GM12892 (cell line): Measurements from ENCODE around the gene PHLDA2.

Experiments
- DNase-seq: peaks from one replicate; pipeline ENCODE4 v3.0.0; 2011; ENCODE audit not compliant: insufficient read length
- FAIRE-seq: peaks from 2 replicates; lab custom pipeline; 2011; peaks lifted over from hg19 to GRCh38; lab: Jason Lieb, UNC
- POLR2A ChIP-seq: IDR thresholded peaks from 2 replicates; pipeline ENCODE4 v1.6.1; 2011; ENCODE audit warnings: low read depth, low read length, control low read depth
- POLR2AphosphoS5 ChIP-seq: IDR thresholded peaks from 2 replicates; pipeline ENCODE4 v1.6.1; 2011; ENCODE audit warnings: low read depth, low read length, control low read depth
- TAF1 ChIP-seq: IDR thresholded peaks from 2 replicates; pipeline ENCODE4 v1.6.1; 2011; ENCODE audit warnings: low read depth, mild to moderate bottlenecking, control low read depth, low read length, borderline replicate concordance

PHLDA2 gene

DNA sequence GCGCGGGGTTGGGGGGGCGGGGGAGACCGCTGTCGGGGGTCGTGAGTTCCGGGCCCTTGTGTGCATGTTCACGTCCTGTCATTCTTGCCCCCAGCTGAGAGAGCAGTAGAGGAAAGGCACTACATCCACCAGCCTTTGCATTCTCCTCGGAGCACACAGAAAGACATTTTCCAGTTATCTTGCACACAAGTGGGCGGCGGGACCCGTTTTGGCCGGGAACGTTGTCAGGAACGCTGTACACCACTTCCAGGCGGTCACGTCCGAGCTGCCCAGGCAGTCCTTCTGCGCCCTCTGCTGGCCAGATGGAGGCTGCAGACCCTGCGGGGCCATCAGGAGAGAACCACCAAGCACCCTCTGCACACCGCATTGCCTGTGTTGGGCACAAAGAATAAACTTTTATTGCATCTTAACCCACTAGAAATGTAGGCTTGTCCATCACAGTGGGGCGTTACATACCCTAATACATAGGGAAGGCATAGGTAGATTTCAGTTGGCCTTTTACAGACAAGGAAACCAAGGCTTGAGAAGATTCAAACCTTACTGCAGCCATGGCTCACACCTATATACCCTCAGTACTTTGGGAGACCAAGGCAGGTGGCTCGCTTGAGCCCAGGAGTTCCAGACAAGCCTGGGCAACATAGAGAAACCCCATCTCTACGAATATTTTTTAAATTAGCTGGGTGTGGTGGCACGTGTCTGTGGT lies 40.8 kb downstream of the PHLDA2 start:
- DNase-seq = peak; percentile 72
- no peak for TF ChIP-seq TAF1
- TF ChIP-seq POLR2AphosphoS5 = no peak
- TF ChIP-seq POLR2A = no peak
- FAIRE-seq = peak; percentile 97

DNA sequence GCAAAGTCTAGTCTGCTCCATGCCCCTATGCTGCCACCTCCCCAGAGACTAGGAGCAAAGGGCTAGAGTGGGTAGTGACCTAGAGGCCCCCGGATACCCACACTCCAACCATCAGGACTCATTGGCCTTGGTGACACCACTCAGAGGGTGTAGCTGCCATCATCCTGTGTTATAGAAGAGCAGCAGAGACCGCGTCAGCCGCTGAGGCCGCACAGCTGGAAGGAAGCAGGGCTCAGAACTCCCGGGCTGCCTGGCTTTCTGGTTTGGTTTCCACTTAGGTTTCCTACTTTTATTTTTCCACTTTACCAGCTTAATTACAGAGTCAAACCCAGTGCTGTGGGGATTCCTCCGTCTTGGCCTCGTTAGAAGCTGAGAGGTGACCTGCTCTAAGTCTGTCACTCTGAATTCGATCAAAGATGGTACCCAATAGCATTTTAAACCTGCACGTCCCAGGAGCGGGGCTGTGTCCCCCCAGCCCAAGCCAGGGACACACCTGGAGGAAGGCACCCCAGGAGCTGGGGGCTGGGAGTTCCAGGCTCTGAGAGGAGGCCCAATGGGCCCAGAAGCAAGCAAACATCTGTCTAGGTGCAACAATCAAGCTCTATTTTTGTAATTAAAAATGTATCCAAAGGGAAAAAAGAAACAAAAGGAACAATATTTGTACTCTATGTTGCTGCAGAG lies 41.6 kb downstream of the PHLDA2 start:
- no peak for TF ChIP-seq POLR2AphosphoS5
- no peak for TF ChIP-seq POLR2A
- TF ChIP-seq TAF1 = no peak
- FAIRE-seq (no peak), DNase-seq (no peak)

DNA sequence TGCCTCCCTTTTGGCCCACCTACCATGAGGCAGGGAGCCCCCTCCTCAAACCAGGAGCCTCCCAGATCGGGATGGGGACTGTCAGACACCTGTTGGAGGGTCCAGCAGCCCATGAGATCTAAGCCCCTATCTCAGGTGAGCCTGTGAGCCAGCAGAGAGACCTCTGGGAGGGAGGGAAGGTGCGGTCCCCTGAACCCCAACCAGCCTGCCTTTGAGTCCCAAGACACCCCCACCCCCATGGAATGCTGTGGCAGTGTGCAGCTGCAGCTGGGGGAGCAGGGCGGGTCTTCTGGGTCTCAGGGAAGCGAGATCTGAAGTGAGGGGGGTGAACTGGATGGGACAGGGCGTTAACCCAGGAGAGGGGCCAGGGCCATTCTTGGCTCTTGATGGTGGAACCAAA lies 42.3 kb downstream of the PHLDA2 start:
- DNase-seq (no peak), FAIRE-seq (no peak)
- TF ChIP-seq TAF1 = no peak
- TF ChIP-seq POLR2AphosphoS5 = no peak
- no peak for TF ChIP-seq POLR2A

DNA sequence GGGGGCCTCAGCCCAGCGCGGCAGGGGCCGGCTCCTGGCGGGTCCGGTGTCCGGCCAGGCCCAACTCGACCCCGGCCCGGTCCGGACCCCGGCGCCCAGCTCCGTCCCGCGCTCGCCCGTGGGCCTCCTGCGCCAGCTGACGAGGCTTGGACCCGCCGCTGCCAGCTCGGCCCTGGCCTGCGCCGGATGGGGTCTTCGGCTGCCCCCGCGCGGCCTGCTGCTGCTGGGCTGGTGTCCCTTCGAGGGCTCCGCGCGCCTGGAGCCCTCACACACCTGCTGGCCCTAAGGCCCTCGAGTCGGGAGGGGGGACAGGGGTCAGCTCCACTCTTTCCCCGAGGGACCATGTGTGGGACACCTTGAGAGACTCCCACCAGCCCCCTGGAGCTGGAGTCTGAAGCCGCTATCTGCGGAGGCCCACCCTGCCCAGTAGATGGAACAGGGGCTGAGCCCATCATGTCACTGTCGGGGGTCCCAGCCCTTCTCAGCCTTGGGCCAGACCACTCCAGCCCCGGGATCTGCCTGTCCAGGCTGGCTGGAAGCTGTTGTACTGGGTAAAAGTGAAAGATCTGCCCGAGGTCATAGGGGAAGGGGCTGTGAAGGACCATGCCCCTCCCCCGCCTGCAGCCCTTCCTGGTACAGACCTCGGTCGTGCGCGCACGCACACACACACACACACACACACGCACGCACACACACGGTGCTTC lies 42.9 kb downstream of the PHLDA2 start:
- FAIRE-seq (peak; percentile 14), DNase-seq (no peak)
- TF ChIP-seq TAF1 (no peak), POLR2A (no peak), POLR2AphosphoS5 (no peak)

DNA sequence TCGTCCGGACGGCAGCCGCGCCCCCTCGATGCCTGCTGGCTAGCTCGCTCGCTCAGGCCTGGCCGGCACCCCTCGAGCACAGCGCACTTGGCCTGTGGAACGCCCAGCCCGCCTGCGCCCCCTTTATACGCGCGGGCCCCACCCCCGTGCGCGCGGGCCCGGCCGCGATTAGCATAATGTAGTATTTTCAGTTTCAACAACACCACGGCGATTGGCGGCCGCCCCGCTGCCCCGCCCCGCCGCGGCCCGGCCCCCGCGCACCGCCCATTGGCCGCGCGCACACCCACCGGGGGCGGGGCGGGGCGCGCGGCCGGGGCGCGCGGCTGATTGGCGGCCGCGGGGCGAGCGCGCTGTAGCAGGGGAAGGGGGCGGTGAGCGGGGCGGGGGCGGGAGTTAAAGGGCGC lies 43.5 kb downstream of the PHLDA2 start, which contains the start of gene CDKN1C:
CDKN1C (minus strand) TSS at position 98 of the 404 bp plus-strand sequence. CDS start 319 bp downstream, outside the sequence.
- FAIRE-seq (peak; percentile 81), DNase-seq (peak; percentile 89)
- TF ChIP-seq TAF1 (no peak), POLR2A (no peak), POLR2AphosphoS5 (no peak)

DNA sequence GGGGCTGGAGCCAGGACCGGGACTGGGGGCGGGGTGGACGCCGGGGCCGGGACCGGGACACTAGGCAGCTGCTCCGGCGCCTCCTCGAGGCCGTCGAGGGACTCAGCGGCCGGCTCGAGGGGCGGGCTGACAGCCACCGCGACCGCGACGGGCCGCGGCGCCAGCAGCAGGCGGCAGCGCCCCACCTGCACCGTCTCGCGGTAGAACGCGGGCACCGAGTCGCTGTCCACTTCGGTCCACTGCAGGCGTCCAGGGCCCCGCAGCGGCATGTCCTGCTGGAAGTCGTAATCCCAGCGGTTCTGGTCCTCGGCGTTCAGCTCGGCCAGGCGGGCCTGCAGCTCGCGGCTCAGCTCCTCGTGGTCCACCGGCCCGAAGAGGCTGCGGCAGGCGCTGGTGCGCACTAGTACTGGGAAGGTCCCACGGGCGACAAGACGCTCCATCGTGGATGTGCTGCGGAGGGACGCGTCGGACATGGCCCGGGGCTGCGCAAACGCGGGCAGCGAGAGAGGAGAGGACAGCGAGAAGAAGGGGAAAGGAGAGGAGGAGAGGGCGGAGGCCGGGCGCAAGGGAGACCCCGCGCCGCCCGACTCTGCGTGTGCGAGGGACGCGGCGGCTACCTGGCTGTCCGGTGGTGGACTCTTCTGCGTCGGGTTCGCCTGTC lies 44.1 kb downstream of the PHLDA2 start:
- FAIRE-seq (no peak), DNase-seq (no peak)
- TF ChIP-seq TAF1 (no peak), POLR2A (no peak), POLR2AphosphoS5 (no peak)

DNA sequence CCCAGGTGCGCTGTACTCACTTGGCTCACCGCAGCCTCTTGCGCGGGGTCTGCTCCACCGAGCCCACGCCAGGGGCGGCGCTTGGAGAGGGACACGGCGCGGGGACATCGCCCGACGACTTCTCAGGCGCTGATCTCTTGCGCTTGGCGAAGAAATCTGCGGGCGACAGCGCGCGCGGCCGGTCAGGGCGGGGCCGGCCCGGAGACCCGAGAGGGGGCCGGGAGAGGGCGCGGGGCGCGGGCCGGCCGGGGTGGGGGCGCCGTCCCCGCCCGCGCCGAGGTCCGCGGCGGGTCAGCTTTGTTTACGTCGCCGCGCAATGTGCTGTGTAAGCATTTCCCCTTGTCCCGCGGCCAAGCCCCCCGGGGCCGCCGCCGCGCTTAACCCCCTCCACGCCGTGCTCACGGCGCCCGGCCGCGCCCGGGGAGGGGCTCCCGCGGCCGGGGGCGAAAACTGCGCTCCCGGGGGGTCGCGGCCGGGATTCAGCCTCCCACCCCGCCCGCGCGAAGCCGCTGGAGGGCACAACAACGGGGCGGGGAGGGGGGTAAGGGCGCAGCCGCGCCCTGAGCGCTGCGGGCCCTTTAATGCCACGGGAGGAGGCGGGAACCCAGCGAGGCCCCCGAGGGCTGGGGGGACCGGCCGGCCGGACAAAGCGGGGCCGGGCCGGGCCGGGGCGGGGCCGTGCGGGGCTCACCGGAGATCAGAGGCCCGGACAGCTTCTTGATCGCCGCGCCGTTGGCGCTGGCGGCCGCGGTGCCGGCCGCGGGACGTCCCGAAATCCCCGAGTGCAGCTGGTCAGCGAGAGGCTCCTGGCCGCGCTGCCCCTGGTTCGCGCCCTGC lies 45.0 kb downstream of the PHLDA2 start:
- DNase-seq (no peak), FAIRE-seq (no peak)
- TF ChIP-seq POLR2A = no peak
- TF ChIP-seq TAF1 = no peak
- no peak for TF ChIP-seq POLR2AphosphoS5

DNA sequence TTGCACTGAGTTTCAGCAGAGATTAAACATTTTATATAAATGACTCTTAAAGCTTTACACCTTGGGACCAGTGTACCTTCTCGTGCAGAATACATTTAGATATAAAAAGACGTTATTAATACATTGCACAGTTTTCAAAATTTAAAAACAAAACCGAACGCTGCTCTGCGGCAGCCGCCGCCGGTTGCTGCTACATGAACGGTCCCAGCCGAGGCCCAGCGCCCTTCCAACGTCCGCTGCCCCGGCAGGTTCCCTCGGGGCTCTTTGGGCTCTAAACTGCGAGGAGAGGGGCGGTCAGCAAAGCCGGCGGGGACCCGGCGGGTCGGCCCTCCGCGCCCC lies 45.6 kb downstream of the PHLDA2 start:
- no peak for FAIRE-seq
- DNase-seq = no peak
- no peak for TF ChIP-seq POLR2A
- no peak for TF ChIP-seq TAF1
- TF ChIP-seq POLR2AphosphoS5 = no peak

DNA sequence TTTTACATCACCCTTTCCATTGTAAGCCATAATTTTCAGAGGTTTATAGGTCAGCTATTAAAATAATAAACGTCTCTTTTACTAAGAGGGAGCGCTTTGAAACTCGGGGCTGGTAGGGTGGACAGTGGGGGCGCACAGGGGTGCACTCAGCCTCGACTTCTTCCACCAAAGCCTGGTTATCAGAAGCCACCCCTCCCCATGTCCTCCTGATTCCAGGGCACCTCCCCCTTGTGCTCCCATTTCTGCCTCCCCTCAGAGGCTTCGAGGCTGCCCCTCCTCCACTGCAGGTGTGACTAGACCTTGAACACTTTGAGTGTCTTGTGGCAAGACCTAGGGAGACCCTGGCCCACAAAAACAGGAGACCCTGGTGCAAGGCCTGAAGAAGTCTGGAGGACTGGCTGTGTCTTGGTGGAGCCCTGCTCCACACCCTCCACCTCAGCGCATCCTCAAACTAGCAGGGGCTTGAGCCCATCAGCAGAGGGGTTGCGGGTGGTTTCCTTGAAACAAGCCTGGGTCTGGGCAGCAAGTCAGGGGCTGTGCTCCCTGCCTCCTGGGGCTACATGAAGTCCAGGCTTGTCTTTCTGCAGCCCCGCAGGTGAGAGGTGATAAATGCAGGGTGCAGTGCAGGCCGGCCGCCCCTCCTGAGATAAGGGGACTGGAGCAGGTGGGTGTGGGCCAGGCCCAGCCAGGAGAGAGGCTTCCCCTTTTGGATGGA lies 46.7 kb downstream of the PHLDA2 start:
- TF ChIP-seq POLR2A (no peak), TAF1 (no peak), POLR2AphosphoS5 (no peak)
- no peak for FAIRE-seq
- DNase-seq = no peak

DNA sequence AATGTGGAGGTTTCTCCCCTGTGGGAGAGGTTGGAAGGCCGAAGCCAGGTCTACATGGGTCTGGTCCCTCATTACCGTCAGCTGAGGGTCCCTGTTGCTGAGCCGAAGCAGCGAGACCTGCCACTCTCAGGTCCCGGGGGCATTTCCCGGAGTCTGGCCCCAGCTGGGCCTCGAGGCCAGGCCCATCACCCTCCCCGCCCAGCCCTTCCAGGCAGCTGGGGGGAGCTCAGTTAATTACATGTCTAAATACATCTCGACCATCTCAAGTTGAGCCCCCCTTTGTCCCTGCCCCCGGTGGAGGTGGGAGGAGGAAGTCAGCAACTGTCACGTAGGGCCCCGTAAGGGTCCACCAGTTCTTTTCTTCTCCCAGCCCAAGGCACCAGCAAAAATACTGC lies 47.2 kb downstream of the PHLDA2 start:
- DNase-seq = no peak
- no peak for FAIRE-seq

More for the DNA sequence above, 47.2 kb downstream of the PHLDA2 start:
- TF ChIP-seq TAF1 = no peak
